ENCODE results near the gene ROCK2.
"Not testable (repeated sequence)": the region's sequence is repeated elsewhere in the genome, so short reads cannot be mapped to it uniquely, and the experiment has no call there.

The ROCK2 gene

GRCh38 chr2:11179196-11179595, 165.2 kb downstream of the ROCK2 start:
- no peak for DNase-seq (ENCODE audit: low read depth in 1 of 2, low spot score in 1 of 2)
- in situ Hi-C loops (cut with HindIII; ENCODE audit: low pct_unique_long_range_greater_than_20kb, low sequenced_read_pairs): no loop called here
- TF ChIP-seq JUND (IDR thresholded peaks at IDR 0.05; ENCODE audit: low read depth): no peak

GRCh38 chr2:11177871-11178690, 166.4 kb downstream of the ROCK2 start:
- no peak for DNase-seq (ENCODE audit: low read depth in 1 of 2, low spot score in 1 of 2)

GRCh38 chr2:11175293-11175795, 169.1 kb downstream of the ROCK2 start:
- no peak for DNase-seq (ENCODE audit: low read depth in 1 of 2, low spot score in 1 of 2)
- in situ Hi-C loops (cut with HindIII; ENCODE audit: low pct_unique_long_range_greater_than_20kb, low sequenced_read_pairs): no loop called here
- no peak for TF ChIP-seq JUND (IDR thresholded peaks at IDR 0.05; ENCODE audit: low read depth)

More at GRCh38 chr2:11177871-11178690, 166.4 kb downstream of the ROCK2 start:
- TF ChIP-seq JUND (IDR thresholded peaks at IDR 0.05; ENCODE audit: low read depth): no peak
- in situ Hi-C loops (cut with HindIII; ENCODE audit: low pct_unique_long_range_greater_than_20kb, low sequenced_read_pairs): no loop called here

GRCh38 chr2:11174222-11174621, 170.2 kb downstream of the ROCK2 start:
- no peak for DNase-seq (ENCODE audit: low read depth in 1 of 2, low spot score in 1 of 2)
- no peak for TF ChIP-seq JUND (IDR thresholded peaks at IDR 0.05; ENCODE audit: low read depth)
- in situ Hi-C loops (cut with HindIII; ENCODE audit: low pct_unique_long_range_greater_than_20kb, low sequenced_read_pairs): no loop called here

- in situ Hi-C loops (cut with HindIII; ENCODE audit: low pct_unique_long_range_greater_than_20kb, low sequenced_read_pairs): no loop called here
- no peak for DNase-seq (ENCODE audit: low read depth in 1 of 2, low spot score in 1 of 2)
- no peak for TF ChIP-seq JUND (IDR thresholded peaks at IDR 0.05; ENCODE audit: low read depth)
Measured at GRCh38 chr2:11169333-11169732, 175.1 kb downstream of the ROCK2 start.

- no peak for TF ChIP-seq JUND (IDR thresholded peaks at IDR 0.05; ENCODE audit: low read depth)
- in situ Hi-C loops (cut with HindIII; ENCODE audit: low pct_unique_long_range_greater_than_20kb, low sequenced_read_pairs): no loop called here
- DNase-seq (ENCODE audit: low read depth in 1 of 2, low spot score in 1 of 2): no peak
Measured at GRCh38 chr2:11168488-11168887, 175.9 kb downstream of the ROCK2 start.

- DNase-seq (ENCODE audit: low read depth in 1 of 2, low spot score in 1 of 2): no peak
- in situ Hi-C loops (cut with HindIII; ENCODE audit: low pct_unique_long_range_greater_than_20kb, low sequenced_read_pairs): no loop called here
- no peak for TF ChIP-seq JUND (IDR thresholded peaks at IDR 0.05; ENCODE audit: low read depth)
Measured at GRCh38 chr2:11166476-11166875, 178.0 kb downstream of the ROCK2 start.

- in situ Hi-C loops (cut with HindIII; ENCODE audit: low pct_unique_long_range_greater_than_20kb, low sequenced_read_pairs); DNase-seq (ENCODE audit: low read depth in 1 of 2, low spot score in 1 of 2): not testable (repeated sequence)
Measured at GRCh38 chr2:11165046-11165445, 179.4 kb downstream of the ROCK2 start.

- TF ChIP-seq JUND (IDR thresholded peaks at IDR 0.05; ENCODE audit: low read depth): no peak
- in situ Hi-C loops (cut with HindIII; ENCODE audit: low pct_unique_long_range_greater_than_20kb, low sequenced_read_pairs): no loop called here
- DNase-seq (ENCODE audit: low read depth in 1 of 2, low spot score in 1 of 2): no peak
Measured at GRCh38 chr2:11163439-11164317, 180.8 kb downstream of the ROCK2 start.

GRCh38 chr2:11161747-11162146, 182.7 kb downstream of the ROCK2 start:
- in situ Hi-C loops (cut with HindIII; ENCODE audit: low pct_unique_long_range_greater_than_20kb, low sequenced_read_pairs): no loop called here
- no peak for TF ChIP-seq JUND (IDR thresholded peaks at IDR 0.05; ENCODE audit: low read depth)
- DNase-seq (ENCODE audit: low read depth in 1 of 2, low spot score in 1 of 2): no peak

GRCh38 chr2:11160731-11161455, 183.5 kb downstream of the ROCK2 start:
- TF ChIP-seq JUND (IDR thresholded peaks at IDR 0.05; ENCODE audit: low read depth): no peak
- in situ Hi-C loops (cut with HindIII; ENCODE audit: low pct_unique_long_range_greater_than_20kb, low sequenced_read_pairs): no loop called here
- DNase-seq (ENCODE audit: low read depth in 1 of 2, low spot score in 1 of 2): no peak

GRCh38 chr2:11160256-11160655, 184.2 kb downstream of the ROCK2 start:
- in situ Hi-C loops (cut with HindIII; ENCODE audit: low pct_unique_long_range_greater_than_20kb, low sequenced_read_pairs): no loop called here
- no peak for TF ChIP-seq JUND (IDR thresholded peaks at IDR 0.05; ENCODE audit: low read depth)
- DNase-seq (ENCODE audit: low read depth in 1 of 2, low spot score in 1 of 2): no peak

Data from T47D (cell line).